Right renal cortex interstitium (tissue), 3 donors: ENCODE results near the gene LDB2. TPM values are rescaled to one million over a fixed set of nuclear protein-coding genes. Genes with fewer than 3 reads are reported as not detected.

Experiments used
- DNase-seq, 3 donors: peaks; one replicate each; pipeline ENCODE4 v3.0.0-alpha.2; 2013; ENCODE audit warnings: low read depth in 3 of 3, low spot score in 2 of 3
- polyA plus RNA-seq, 3 donors: library from polyadenylated mRNA; unstranded; fragments of 120-200 nt; gene quantifications; one replicate each; pipeline ENCODE4 v1.2.1, GENCODE V29; 2013; ENCODE audit not compliant: insufficient read length in 3 of 3

LDB2 gene
- polyA plus RNA-seq, 3 donors: 93.4 to 111 (median 100) TPM

GRCh38 chr4:16516796-16517439 lies 381.5 kb downstream of the LDB2 start:
- peak in 2 of 3 donors; percentile 30 to 32 for DNase-seq

- no peak for DNase-seq
These were observed 384.6 kb downstream of the LDB2 start for GRCh38 chr4:16513876-16514275.

- DNase-seq: no peak
These were observed 389.5 kb downstream of the LDB2 start for GRCh38 chr4:16508968-16509367.

GRCh38 chr4:16505726-16506125 lies 392.7 kb downstream of the LDB2 start:
- DNase-seq: no peak

- DNase-seq: no peak
These were observed 393.2 kb downstream of the LDB2 start for GRCh38 chr4:16505267-16505666.

GRCh38 chr4:16503421-16504100 lies 394.9 kb downstream of the LDB2 start:
- no peak for DNase-seq

- DNase-seq: no peak
These were observed 399.5 kb downstream of the LDB2 start for GRCh38 chr4:16498978-16499377.

GRCh38 chr4:16496501-16496900 lies 401.9 kb downstream of the LDB2 start:
- DNase-seq: no peak

GRCh38 chr4:16492872-16493271 lies 405.6 kb downstream of the LDB2 start:
- DNase-seq: no peak

GRCh38 chr4:16489226-16489625 lies 409.2 kb downstream of the LDB2 start:
- DNase-seq: peak; percentile 14 to 29 (median 15)

- DNase-seq: no peak
These were observed 410.4 kb downstream of the LDB2 start for GRCh38 chr4:16488084-16488483.

GRCh38 chr4:16484711-16485110 lies 413.7 kb downstream of the LDB2 start:
- no peak for DNase-seq

GRCh38 chr4:16483540-16483939 lies 414.9 kb downstream of the LDB2 start:
- DNase-seq: no peak

- DNase-seq: no peak
These were observed 418.4 kb downstream of the LDB2 start for GRCh38 chr4:16480011-16480410.

GRCh38 chr4:16472537-16472936 lies 425.9 kb downstream of the LDB2 start:
- DNase-seq: no peak

GRCh38 chr4:16467061-16467460 lies 431.4 kb downstream of the LDB2 start:
- no peak for DNase-seq

GRCh38 chr4:16466581-16466980 lies 431.9 kb downstream of the LDB2 start:
- DNase-seq: no peak

GRCh38 chr4:16464651-16465050 lies 433.8 kb downstream of the LDB2 start:
- DNase-seq: no peak

- no peak for DNase-seq
These were observed 435.8 kb downstream of the LDB2 start for GRCh38 chr4:16462656-16463055.

- DNase-seq: no peak
These were observed 437.1 kb downstream of the LDB2 start for GRCh38 chr4:16461362-16461761.

GRCh38 chr4:16457944-16458343 lies 440.5 kb downstream of the LDB2 start:
- no peak for DNase-seq
